ENCODE results near the gene NFE2L2.

- TF ChIP-seq POLR2AphosphoS5 (IDR thresholded peaks at IDR 0.05; ENCODE audit: borderline replicate concordance, low read depth, low read length): no peak
- TF ChIP-seq EZH2 (IDR thresholded peaks at IDR 0.05): no peak
- TF ChIP-seq FOXP2 (optimal IDR thresholded peaks at IDR 0.05; ENCODE audit: control extremely low read depth, extremely low read length, insufficient read depth): no peak
These were observed 9.3 kb downstream of the NFE2L2 start for GRCh38 chr2:177255227-177255601.

Measured in SK-N-MC (cell line).